K562 (cell line): Measurements from ENCODE around the gene ZNF609.

ENCODE experiments used
- CBX2 ChIP-seq: fragments of 200-600 bp; sonication (generic); IDR thresholded peaks from one replicate; pipeline ENCODE4 v1.6.1; 2012; ENCODE audit warnings: mild to moderate bottlenecking, low read length, inconsistent platforms; ENCODE audit not compliant: insufficient read depth, poor library complexity, severe bottlenecking
- CTCF ChIP-seq, 3 experiments: IDR thresholded peaks in 2 of 3; conservative IDR thresholded peaks in 1 of 3; 2 replicates each; pipeline ENCODE4 v1.5.1; 2011 to 2012; ENCODE audit warnings: low read length in 3 of 3, mild to moderate bottlenecking in 3 of 3, control low read depth in 2 of 3, improper control_type of control experiment in 1 of 3, inconsistent platforms in 1 of 3, low read depth in 1 of 3, mixed read lengths in 1 of 3, moderate library complexity in 1 of 3; ENCODE audit not compliant: insufficient read depth in 2 of 3
- EZH2 ChIP-seq: IDR thresholded peaks from 2 replicates; pipeline ENCODE4 v1.6.1; 2012; ENCODE audit warnings: low read depth, mild to moderate bottlenecking, inconsistent platforms, low read length, borderline replicate concordance
- JUNB ChIP-seq: fragments of 450-650 bp; formaldehyde crosslinking; conservative IDR thresholded peaks from 2 replicates; pipeline ENCODE4 v1.4.0; 2020; ENCODE audit warnings: mild to moderate bottlenecking
- MAFK ChIP-seq: IDR thresholded peaks from 2 replicates; pipeline ENCODE4 v1.6.1; 2011; ENCODE audit warnings: low read length, improper control_type of control experiment
- MTA2 ChIP-seq: fragments of 450-650 bp; IDR thresholded peaks from 2 replicates; pipeline ENCODE4 v1.6.1; 2016; ENCODE audit warnings: low read depth
- POLR2AphosphoS5 ChIP-seq: IDR thresholded peaks from 2 replicates; pipeline ENCODE4 v1.6.1; 2011; ENCODE audit warnings: mild to moderate bottlenecking, low read depth, low read length, moderate library complexity; ENCODE audit not compliant: control insufficient read depth, insufficient read depth
- POU5F1 ChIP-seq: fragments of 150-350 bp; IDR thresholded peaks from 2 replicates; pipeline ENCODE4 v1.6.1; 2014; ENCODE audit warnings: borderline replicate concordance, low read length, low read depth, mild to moderate bottlenecking; ENCODE audit not compliant: partially characterized antibody
- RAD21 ChIP-seq, 2 experiments: fragments of 250-450 bp in 1 of 2; fragments of 450-650 bp in 1 of 2; sonication (Bioruptor Pico) in 1 of 2; formaldehyde crosslinking in 1 of 2; IDR thresholded peaks in 1 of 2; conservative IDR thresholded peaks in 1 of 2; 2 replicates each; pipeline versions ENCODE4 v1.4.0 to v1.8.0; 2020 to 2022; ENCODE audit warnings: mild to moderate bottlenecking in 2 of 2, moderate library complexity in 1 of 2
- TF ChIP-seq, protein P1 (sequence below), 2 experiments: fragments of 450-650 bp in 1 of 2; sonication (generic) in 1 of 2; formaldehyde crosslinking; conservative IDR thresholded peaks; 2 replicates each; pipeline versions ENCODE4 v1.4.0 to v1.8.1; 2020 to 2022; ENCODE audit warnings: mild to moderate bottlenecking in 1 of 2, missing genetic modification reagents in 1 of 2

DNA sequence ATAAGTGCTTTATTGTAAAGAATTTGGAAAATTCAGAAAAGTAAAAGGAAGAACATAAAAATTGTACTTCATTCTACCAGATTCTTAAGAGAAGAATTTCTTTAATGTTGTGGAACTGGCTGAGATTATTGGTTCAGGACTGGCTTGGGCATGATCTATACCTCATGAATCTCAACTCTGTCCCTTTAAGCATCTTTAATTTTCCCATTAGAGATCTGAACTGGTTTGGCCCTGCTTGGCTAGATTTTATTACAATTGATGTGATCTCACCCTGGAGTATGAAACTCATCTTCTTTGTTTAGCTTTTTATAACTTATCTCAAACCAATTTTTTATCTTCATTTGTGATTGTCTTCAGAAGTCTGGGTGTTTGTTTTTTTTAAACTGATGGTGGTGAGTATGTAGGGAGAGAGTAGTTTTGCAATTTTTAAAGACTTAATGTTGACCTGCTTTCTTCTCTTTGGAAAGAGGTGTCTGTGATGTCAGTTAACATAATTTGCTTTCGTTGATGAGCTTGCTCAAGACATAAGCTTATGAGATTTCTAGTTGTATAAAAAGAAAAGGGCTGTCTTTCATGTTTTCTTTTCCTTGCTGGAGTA is 61.9 kb downstream of the ZNF609 start:
- TF ChIP-seq MAFK (no peak), POU5F1 (no peak), JUNB (CRISPR knock-in tag) (no peak), RAD21 (CRISPR knock-in tag; conservative IDR thresholded peaks at IDR 0.05 in 1 of 2, IDR thresholded peaks at IDR 0.05 in 1 of 2) (no peak), POLR2AphosphoS5 (no peak), MTA2 (no peak), EZH2 (no peak), CBX2 (no peak), CTCF (IDR thresholded peaks at IDR 0.05 in 2 of 3, conservative IDR thresholded peaks at IDR 0.05 in 1 of 3; ENCODE audit: insufficient read depth in 2 of 3, low read depth in 1 of 3, low read length in 3 of 3) (no peak)
- TF ChIP-seq, protein P1, sequence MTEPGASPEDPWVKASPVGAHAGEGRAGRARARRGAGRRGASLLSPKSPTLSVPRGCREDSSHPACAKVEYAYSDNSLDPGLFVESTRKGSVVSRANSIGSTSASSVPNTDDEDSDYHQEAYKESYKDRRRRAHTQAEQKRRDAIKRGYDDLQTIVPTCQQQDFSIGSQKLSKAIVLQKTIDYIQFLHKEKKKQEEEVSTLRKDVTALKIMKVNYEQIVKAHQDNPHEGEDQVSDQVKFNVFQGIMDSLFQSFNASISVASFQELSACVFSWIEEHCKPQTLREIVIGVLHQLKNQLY (CRISPR knock-in tag; conservative IDR thresholded peaks at IDR 0.05): no peak
